ENCODE measurements around the gene SCN10A. TPM values are rescaled to one million over a fixed set of nuclear protein-coding genes. Genes with fewer than 3 reads are reported as not detected.

The SCN10A gene
- total and polyA plus RNA-seq, 2 of the 13 experiments (the other 11 are each of a cell fraction or from before 2014, with no cell fraction given), result not detected

DNA sequence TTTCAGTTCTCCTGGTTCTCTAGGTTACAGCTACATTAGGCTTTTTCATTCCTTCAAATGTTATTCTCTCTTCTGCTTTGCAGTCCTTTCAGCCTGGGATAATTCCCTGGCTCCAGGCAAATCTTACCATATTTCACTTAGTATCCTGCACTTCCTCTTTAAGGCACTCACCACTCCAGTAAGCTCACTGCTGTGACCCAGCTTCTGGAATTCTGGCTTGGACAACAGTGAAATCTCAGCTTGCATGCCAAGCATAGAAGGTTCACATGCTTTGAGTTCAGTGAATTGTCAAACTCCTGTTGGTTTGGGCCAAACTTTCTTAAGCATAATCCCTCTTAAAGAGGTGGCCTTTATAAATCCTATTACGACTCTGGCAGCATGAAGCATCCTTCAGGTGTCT lies 69.4 kb downstream of the SCN10A start:
- H3K36me3 ChIP-seq (replicated peaks in 1 of 2; ENCODE audit: control insufficient read depth in 1 of 2, insufficient read depth in 2 of 2, low read length in 2 of 2), result no peaks in the 10 kb centered on the region
- H3K4me2 ChIP-seq (ENCODE audit: low read depth, low read length), result no peak overlapping the region
- CTCF ChIA-PET (ENCODE audit: low intra/inter-chr PET ratio, low total read pairs), result no interaction called here
- peaks cover 0 to 6% of the 10 kb centered on the region in 2 experiments; a peak in 1 of 5 replicates for H3K27me3 ChIP-seq (ENCODE audit: control insufficient read depth in 1 of 2, insufficient read depth in 2 of 2, low read length in 2 of 2)
- FAIRE-seq (no peak), ATAC-seq (no peak), DNase-seq (ENCODE audit: low spot score) (no peak)
- H3K79me2 ChIP-seq (ENCODE audit: insufficient read depth, low read length), result no peaks in the 10 kb centered on the region
- no peak overlapping the region for H3K9ac ChIP-seq (ENCODE audit: insufficient read depth, low read depth, low read length)
- H4K20me1 ChIP-seq (ENCODE audit: insufficient read depth, low read length), result no peaks in the 10 kb centered on the region
- H3K27ac ChIP-seq (ENCODE audit: extremely low read length, insufficient read depth, low read length), result no peak overlapping the region
- WGBS (ENCODE audit: low lambda C conversion rate), result 0% methylated on average over 1 of the region's 1 CpG
- in situ Hi-C loops (cut with HindIII; ENCODE audit: extremely low pct_ligation_motif_present, low pct_unique_long_range_greater_than_20kb) (no loop called here), intact Hi-C loops (cut with micrococcal nuclease; ENCODE audit: unreplicated experiment) (no loop called here)
- no TSS peak for BruUV-seq (replicated peaks)
- no peaks in the 10 kb centered on the region for H3K4me1 ChIP-seq (ENCODE audit: insufficient read depth, low read length)
- no peak overlapping the region for H2AFZ ChIP-seq (ENCODE audit: low read length)
- POLR2A ChIA-PET, result no interaction called here
- TF ChIP-seq HMG20B (CRISPR knock-in tag; conservative IDR thresholded peaks at IDR 0.05) (no peak), ZNF616 (CRISPR knock-in tag; IDR thresholded peaks at IDR 0.05; ENCODE audit: low read depth) (no peak), SNAI1 (CRISPR knock-in tag; IDR thresholded peaks at IDR 0.05; ENCODE audit: borderline replicate concordance) (no peak), FOXJ3 (CRISPR knock-in tag; IDR thresholded peaks at IDR 0.05; ENCODE audit: borderline replicate concordance) (no peak), PITX1 (CRISPR knock-in tag; IDR thresholded peaks at IDR 0.05) (no peak)
- TF ChIP-seq, protein P1, sequence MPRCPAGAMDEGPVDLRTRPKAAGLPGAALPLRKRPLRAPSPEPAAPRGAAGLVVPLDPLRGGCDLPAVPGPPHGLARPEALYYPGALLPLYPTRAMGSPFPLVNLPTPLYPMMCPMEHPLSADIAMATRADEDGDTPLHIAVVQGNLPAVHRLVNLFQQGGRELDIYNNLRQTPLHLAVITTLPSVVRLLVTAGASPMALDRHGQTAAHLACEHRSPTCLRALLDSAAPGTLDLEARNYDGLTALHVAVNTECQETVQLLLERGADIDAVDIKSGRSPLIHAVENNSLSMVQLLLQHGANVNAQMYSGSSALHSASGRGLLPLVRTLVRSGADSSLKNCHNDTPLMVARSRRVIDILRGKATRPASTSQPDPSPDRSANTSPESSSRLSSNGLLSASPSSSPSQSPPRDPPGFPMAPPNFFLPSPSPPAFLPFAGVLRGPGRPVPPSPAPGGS (CRISPR knock-in tag; IDR thresholded peaks at IDR 0.05), result no peak
- H3K9me3 ChIP-seq (ENCODE audit: low read length), result no peaks in the 10 kb centered on the region
- H3K4me3 ChIP-seq (replicated peaks in 1 of 3; ENCODE audit: insufficient read depth in 1 of 3, low read depth in 2 of 3, low read length in 3 of 3), result no peak overlapping the region

DNA sequence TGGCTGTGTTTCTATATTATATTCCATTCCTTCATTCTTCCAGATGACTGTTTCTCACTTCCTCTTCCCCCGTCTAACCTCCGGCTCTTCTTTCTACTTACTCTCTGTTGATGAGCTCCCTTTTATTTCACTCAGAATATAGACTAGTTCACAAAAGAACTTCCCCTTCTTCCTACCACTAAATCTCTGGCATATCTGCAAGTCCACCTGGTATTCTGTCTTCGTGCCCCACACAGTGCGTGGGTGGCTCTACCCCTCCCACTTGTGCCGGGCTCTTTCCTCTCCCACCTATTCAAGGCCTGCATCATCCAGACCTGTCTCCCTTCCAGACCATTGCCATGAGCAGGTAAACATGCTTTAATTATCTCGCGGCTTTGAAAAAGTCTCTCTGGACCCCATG lies 73.0 kb downstream of the SCN10A start:
- ATAC-seq, result no peak
- DNase-seq (ENCODE audit: low spot score), result no peak
- ChIA-PET CTCF (ENCODE audit: low intra/inter-chr PET ratio, low total read pairs) (no interaction called here), POLR2A (no interaction called here)
- no peaks in the 10 kb centered on the region for H3K79me2 ChIP-seq (ENCODE audit: insufficient read depth, low read length)
- no peaks in the 10 kb centered on the region for H3K36me3 ChIP-seq (replicated peaks in 1 of 2; ENCODE audit: control insufficient read depth in 1 of 2, insufficient read depth in 2 of 2, low read length in 2 of 2)
- no peaks in the 10 kb centered on the region for H4K20me1 ChIP-seq (ENCODE audit: insufficient read depth, low read length)
- H3K9ac ChIP-seq (ENCODE audit: insufficient read depth, low read depth, low read length), result no peak overlapping the region
- intact Hi-C loops (cut with micrococcal nuclease; ENCODE audit: unreplicated experiment), result no loop called here
- no peaks in the 10 kb centered on the region for H3K4me1 ChIP-seq (ENCODE audit: insufficient read depth, low read length)
- H3K27ac ChIP-seq (ENCODE audit: extremely low read length, insufficient read depth, low read length), result no peak overlapping the region
- no peak for FAIRE-seq
- 8% methylated on average over 7 of the region's 7 CpGs for WGBS (ENCODE audit: low lambda C conversion rate)
- H3K27me3 ChIP-seq (ENCODE audit: control insufficient read depth in 1 of 2, insufficient read depth in 2 of 2, low read length in 2 of 2), result peaks cover 1 to 2% of the 10 kb centered on the region in 2 experiments; a peak in 2 of 5 replicates
- BruUV-seq (replicated peaks), result no TSS peak
- in situ Hi-C loops (cut with HindIII; ENCODE audit: extremely low pct_ligation_motif_present, low pct_unique_long_range_greater_than_20kb), result no loop called here
- no peak overlapping the region for H3K4me2 ChIP-seq (ENCODE audit: low read depth, low read length)
- no peaks in the 10 kb centered on the region for H3K9me3 ChIP-seq (ENCODE audit: low read length)
- no peak overlapping the region for H2AFZ ChIP-seq (ENCODE audit: low read length)
- no peak overlapping the region for H3K4me3 ChIP-seq (replicated peaks in 1 of 3; ENCODE audit: insufficient read depth in 1 of 3, low read depth in 2 of 3, low read length in 3 of 3)
- no peak for TF ChIP-seq HNRNPK (IDR thresholded peaks at IDR 0.05; ENCODE audit: low read depth, low read length, poor library complexity, severe bottlenecking)
- no peak for TF ChIP-seq GTF3A (CRISPR knock-in tag; conservative IDR thresholded peaks at IDR 0.05)
- TF ChIP-seq, protein P2, sequence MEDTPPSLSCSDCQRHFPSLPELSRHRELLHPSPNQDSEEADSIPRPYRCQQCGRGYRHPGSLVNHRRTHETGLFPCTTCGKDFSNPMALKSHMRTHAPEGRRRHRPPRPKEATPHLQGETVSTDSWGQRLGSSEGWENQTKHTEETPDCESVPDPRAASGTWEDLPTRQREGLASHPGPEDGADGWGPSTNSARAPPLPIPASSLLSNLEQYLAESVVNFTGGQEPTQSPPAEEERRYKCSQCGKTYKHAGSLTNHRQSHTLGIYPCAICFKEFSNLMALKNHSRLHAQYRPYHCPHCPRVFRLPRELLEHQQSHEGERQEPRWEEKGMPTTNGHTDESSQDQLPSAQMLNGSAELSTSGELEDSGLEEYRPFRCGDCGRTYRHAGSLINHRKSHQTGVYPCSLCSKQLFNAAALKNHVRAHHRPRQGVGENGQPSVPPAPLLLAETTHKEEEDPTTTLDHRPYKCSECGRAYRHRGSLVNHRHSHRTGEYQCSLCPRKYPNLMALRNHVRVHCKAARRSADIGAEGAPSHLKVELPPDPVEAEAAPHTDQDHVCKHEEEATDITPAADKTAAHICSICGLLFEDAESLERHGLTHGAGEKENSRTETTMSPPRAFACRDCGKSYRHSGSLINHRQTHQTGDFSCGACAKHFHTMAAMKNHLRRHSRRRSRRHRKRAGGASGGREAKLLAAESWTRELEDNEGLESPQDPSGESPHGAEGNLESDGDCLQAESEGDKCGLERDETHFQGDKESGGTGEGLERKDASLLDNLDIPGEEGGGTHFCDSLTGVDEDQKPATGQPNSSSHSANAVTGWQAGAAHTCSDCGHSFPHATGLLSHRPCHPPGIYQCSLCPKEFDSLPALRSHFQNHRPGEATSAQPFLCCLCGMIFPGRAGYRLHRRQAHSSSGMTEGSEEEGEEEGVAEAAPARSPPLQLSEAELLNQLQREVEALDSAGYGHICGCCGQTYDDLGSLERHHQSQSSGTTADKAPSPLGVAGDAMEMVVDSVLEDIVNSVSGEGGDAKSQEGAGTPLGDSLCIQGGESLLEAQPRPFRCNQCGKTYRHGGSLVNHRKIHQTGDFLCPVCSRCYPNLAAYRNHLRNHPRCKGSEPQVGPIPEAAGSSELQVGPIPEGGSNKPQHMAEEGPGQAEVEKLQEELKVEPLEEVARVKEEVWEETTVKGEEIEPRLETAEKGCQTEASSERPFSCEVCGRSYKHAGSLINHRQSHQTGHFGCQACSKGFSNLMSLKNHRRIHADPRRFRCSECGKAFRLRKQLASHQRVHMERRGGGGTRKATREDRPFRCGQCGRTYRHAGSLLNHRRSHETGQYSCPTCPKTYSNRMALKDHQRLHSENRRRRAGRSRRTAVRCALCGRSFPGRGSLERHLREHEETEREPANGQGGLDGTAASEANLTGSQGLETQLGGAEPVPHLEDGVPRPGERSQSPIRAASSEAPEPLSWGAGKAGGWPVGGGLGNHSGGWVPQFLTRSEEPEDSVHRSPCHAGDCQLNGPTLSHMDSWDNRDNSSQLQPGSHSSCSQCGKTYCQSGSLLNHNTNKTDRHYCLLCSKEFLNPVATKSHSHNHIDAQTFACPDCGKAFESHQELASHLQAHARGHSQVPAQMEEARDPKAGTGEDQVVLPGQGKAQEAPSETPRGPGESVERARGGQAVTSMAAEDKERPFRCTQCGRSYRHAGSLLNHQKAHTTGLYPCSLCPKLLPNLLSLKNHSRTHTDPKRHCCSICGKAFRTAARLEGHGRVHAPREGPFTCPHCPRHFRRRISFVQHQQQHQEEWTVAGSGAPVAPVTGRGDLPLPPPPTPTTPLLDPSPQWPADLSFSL (CRISPR knock-in tag; IDR thresholded peaks at IDR 0.05), result no peak
- TF ChIP-seq, protein P3, sequence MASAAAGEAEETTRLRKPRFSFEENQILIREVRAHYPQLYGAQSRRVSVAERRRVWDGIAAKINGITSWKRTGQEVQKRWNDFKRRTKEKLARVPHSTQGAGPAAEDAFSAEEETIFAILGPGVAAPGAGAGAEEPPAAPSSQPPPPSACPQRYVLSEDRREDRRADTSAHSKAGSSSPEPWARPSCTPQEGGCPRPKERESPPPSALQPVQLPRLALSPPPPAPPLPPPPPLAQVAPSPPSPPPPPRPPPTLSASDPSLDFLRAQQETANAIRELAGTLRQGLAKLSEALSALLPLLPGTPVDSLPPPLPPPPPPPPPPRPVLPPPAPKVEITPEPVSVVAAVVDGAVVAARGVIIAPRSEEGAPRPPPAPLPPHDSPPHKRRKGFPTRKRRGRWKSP (CRISPR knock-in tag; IDR thresholded peaks at IDR 0.05), result no peak

Measured in HepG2 (cell line).